ENCODE measurements around the gene GP5. TPM values are rescaled to one million over a fixed set of nuclear protein-coding genes. Genes with fewer than 3 reads are reported as not detected.

GP5 gene
- total RNA-seq, 1 experiment from 2014 or later = not detected

- Histone ChIP-seq H3K79me1 (ENCODE audit: insufficient read depth, low read depth, low read length, poor library complexity, severe bottlenecking) (no peaks in the 10 kb centered on the region), H2BK5ac (ENCODE audit: insufficient read length, low read length) (no peak overlapping the region), H2BK120ac (ENCODE audit: low read depth, low read length, poor library complexity, severe bottlenecking) (no peak overlapping the region), H3K4me1 (ENCODE audit: insufficient read depth, low read length) (no peaks in the 10 kb centered on the region), H2AFZ (ENCODE audit: low read length) (no peak overlapping the region), H3T11ph (ENCODE audit: low read length) (no peak overlapping the region), H3K27ac (ENCODE audit: insufficient read length, low read depth, low read length) (no peak overlapping the region), H3K79me2 (ENCODE audit: insufficient read depth, low read length) (no peaks in the 10 kb centered on the region), H3K23me2 (ENCODE audit: insufficient read length, low read depth, low read length, poor library complexity, severe bottlenecking) (no peaks in the 10 kb centered on the region), H3K27me3 (ENCODE audit: insufficient read depth, low read length) (no peaks in the 10 kb centered on the region), H3K14ac (ENCODE audit: insufficient read depth, low read length) (no peak overlapping the region), H4K8ac (replicated peaks; ENCODE audit: insufficient read length, low read depth, low read length) (no peak overlapping the region), H4K91ac (ENCODE audit: insufficient read length, low read depth, low read length) (no peak overlapping the region), H2BK12ac (ENCODE audit: insufficient read length, low read depth, low read length) (no peak overlapping the region), H3K4ac (ENCODE audit: low read depth, low read length) (no peak overlapping the region), H3K18ac (ENCODE audit: insufficient read length, low read depth, low read length) (no peak overlapping the region), H3K9ac (ENCODE audit: extremely low read depth, insufficient read length, low read length) (no peak overlapping the region), H3K56ac (ENCODE audit: insufficient read length, low read depth, low read length) (no peak overlapping the region), H2BK20ac (ENCODE audit: low read depth, low read length, poor library complexity, severe bottlenecking) (no peak overlapping the region), H2AK5ac (ENCODE audit: insufficient read length, low read length) (no peak overlapping the region), H3K23ac (ENCODE audit: insufficient read length, low read depth, low read length) (no peak overlapping the region), H2BK15ac (ENCODE audit: low read depth, low read length) (no peak overlapping the region), H3K4me2 (ENCODE audit: insufficient read depth, insufficient read length, low read length) (no peak overlapping the region), H4K20me1 (ENCODE audit: control insufficient read depth, insufficient read depth, insufficient read length) (no peaks in the 10 kb centered on the region), H3K9me3 (ENCODE audit: control insufficient read depth, low read depth, low read length) (no peaks in the 10 kb centered on the region), H4K5ac (ENCODE audit: insufficient read length, low read depth, low read length) (no peak overlapping the region)
- H3K4me1 Mint-ChIP-seq = no peaks in the 10 kb centered on the region
- TF ChIP-seq, protein P1, sequence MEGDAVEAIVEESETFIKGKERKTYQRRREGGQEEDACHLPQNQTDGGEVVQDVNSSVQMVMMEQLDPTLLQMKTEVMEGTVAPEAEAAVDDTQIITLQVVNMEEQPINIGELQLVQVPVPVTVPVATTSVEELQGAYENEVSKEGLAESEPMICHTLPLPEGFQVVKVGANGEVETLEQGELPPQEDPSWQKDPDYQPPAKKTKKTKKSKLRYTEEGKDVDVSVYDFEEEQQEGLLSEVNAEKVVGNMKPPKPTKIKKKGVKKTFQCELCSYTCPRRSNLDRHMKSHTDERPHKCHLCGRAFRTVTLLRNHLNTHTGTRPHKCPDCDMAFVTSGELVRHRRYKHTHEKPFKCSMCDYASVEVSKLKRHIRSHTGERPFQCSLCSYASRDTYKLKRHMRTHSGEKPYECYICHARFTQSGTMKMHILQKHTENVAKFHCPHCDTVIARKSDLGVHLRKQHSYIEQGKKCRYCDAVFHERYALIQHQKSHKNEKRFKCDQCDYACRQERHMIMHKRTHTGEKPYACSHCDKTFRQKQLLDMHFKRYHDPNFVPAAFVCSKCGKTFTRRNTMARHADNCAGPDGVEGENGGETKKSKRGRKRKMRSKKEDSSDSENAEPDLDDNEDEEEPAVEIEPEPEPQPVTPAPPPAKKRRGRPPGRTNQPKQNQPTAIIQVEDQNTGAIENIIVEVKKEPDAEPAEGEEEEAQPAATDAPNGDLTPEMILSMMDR (conservative IDR thresholded peaks at IDR 0.05) = no peak
- peaks cover 10 to 49% (median 38%) of the 10 kb centered on the region in 3 experiments; a peak in 6 of 7 replicates for H3K36me3 Mint-ChIP-seq (ENCODE audit: insufficient read depth in 1 of 3, low read depth in 3 of 3)
- no peak overlapping the region for H3K4me3 Mint-ChIP-seq
- H3K9me3 Mint-ChIP-seq = no peaks in the 10 kb centered on the region
- no peak overlapping the region for H3K27ac Mint-ChIP-seq
- no peaks in the 10 kb centered on the region for H3K27me3 Mint-ChIP-seq (ENCODE audit: low read depth)
- DNase-seq = no peak
Observed at GRCh38 chr3:194422188-194422587, 23.1 kb upstream of the GP5 start.

Measured in H9 (cell line).